ENCODE data around the gene PARP12.

Gene PARP12

GRCh38 chr7:140013676-140014075, 49.1 kb downstream of the PARP12 start:
- DNase-seq (ENCODE audit: low read depth): no peak
- no peak for TF ChIP-seq CTCF (IDR thresholded peaks at IDR 0.05; ENCODE audit: insufficient read depth, low read depth, low read length, missing control alignments)

DNA sequence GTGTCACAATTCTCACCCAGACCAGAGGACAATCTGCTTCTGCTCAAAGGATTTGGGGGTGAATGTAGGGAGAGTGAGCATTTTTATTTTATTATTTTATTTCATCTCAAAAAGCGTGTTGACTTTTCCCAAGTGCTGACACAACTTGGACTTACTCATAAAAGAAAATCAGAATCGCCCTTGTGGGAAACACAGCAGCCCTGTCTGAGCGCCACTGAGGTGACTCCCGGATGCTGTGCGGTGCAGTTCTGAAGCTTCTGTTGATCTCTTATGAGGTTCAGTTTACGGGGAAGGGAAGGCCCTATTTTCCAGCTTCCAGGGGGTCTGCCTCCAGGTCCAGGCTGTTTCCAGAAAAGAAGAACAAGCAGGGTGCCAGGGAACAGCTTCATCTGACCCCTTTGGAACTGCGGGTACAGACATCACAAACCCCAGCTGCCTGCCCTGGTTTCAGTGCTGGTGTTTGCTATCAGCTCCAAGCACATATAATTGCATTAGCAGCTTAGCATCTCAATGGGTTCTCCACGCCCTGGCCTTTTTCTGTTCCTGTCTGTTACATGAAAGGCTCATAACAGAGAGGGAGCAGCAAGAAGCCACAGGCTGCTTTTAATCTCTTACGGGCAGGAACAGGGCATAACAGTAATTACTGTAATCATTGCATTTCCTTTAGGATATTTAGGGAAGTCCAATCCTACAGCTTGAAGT, 52.4 kb downstream of the PARP12 start:
- TF ChIP-seq CTCF (IDR thresholded peaks at IDR 0.05; ENCODE audit: insufficient read depth, low read depth, low read length, missing control alignments): no peak
- no peak overlapping the region for H3K4me3 ChIP-seq (ENCODE audit: low read depth, low read length)
- DNase-seq (ENCODE audit: low read depth): no peak

More at GRCh38 chr7:140013676-140014075, 49.1 kb downstream of the PARP12 start:
- H3K4me3 ChIP-seq (ENCODE audit: low read depth, low read length): no peak overlapping the region

GRCh38 chr7:140009735-140010134, 53.0 kb downstream of the PARP12 start:
- TF ChIP-seq CTCF (IDR thresholded peaks at IDR 0.05; ENCODE audit: insufficient read depth, low read depth, low read length, missing control alignments): no peak
- DNase-seq (ENCODE audit: low read depth): no peak

DNA sequence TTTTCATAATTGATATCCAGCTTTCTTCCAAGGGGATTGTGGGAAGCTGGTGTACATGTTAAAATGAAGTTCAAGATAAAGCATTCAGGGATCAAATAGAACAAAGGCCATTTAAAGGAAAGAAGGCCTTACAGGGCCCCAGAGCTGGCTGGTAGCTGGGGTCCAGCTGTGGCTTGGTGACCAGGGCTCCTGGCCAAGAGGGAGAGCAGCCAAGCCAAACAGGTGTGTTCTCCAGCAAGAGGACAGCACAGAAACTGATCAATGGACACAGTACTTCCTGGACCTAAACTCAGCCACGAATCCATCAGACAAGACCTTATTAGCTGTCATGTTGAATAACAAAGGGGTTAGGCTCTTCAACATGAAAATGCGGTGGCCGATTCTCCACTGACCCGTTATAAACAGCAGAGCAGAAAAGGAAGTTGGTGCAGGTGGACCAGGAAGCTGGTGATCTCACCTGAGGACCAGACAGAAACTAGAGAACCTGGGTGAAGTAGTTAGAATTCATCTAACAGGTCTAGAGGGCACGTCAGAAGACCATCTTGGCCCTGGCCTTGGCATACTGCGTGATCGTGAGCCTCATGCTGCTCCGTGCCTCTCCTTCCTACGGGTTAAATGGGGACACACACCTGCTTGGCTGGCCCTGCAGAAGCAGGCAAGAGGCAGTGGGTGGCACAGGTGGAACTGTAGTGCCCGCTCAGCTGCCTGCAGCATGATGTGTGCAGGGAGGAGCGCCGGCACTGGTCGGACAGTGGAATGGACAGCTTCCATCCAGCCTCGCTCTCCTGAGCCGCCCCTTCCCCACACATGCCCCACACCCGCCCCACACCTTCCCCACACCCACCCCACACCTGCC, 53.8 kb downstream of the PARP12 start:
- no peak for TF ChIP-seq CTCF (IDR thresholded peaks at IDR 0.05; ENCODE audit: insufficient read depth, low read depth, low read length, missing control alignments)
- DNase-seq (ENCODE audit: low read depth): no peak
- no peak overlapping the region for H3K4me3 ChIP-seq (ENCODE audit: low read depth, low read length)

More at GRCh38 chr7:140009735-140010134, 53.0 kb downstream of the PARP12 start:
- no peak overlapping the region for H3K4me3 ChIP-seq (ENCODE audit: low read depth, low read length)

DNA sequence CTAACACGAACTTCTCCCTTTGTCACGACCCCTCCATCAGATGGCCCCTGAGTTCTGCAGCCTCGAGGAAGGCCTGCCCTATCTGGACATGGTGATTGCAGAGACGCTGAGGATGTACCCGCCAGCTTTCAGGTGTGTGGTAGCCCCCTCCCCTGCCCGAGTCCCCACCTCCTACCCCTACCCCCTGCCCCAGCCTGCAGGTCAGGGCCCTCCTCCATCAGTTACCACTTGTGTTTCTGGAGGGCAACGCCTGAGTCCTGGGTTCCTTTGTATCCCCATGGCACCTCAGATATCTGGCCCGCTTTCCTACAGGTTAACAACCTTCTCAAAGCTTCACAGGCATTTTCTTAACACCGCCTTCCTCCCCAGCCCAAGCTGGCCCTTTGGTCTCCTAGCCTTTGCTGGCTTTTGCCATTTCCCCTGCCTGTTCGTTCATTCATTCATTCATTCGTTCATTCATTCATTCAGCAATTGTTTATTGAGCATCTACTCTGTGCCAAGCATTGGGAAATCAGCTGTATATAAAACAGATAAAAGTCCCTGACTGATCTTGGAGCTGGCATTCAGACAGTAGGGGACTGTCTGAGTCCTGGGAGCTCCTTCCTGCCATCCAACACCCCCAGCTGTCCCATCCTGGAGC, 55.6 kb downstream of the PARP12 start:
- no peak for DNase-seq (ENCODE audit: low read depth)
- no peak for TF ChIP-seq CTCF (IDR thresholded peaks at IDR 0.05; ENCODE audit: insufficient read depth, low read depth, low read length, missing control alignments)

GRCh38 chr7:140006600-140006999, 56.2 kb downstream of the PARP12 start:
- no peak overlapping the region for H3K4me3 ChIP-seq (ENCODE audit: low read depth, low read length)
- no peak for TF ChIP-seq CTCF (IDR thresholded peaks at IDR 0.05; ENCODE audit: insufficient read depth, low read depth, low read length, missing control alignments)
- DNase-seq (ENCODE audit: low read depth): no peak

More for the DNA sequence above, 55.6 kb downstream of the PARP12 start:
- no peak overlapping the region for H3K4me3 ChIP-seq (ENCODE audit: low read depth, low read length)

Data from GM12865 (cell line).